NOMO-1 treated with DMSO at 0.1 percent for 48 hours (cell line): ENCODE results near the gene FBLN1.
"Not testable (repeated sequence)": the region's sequence is repeated elsewhere in the genome, so short reads cannot be mapped to it uniquely, and the experiment has no call there.

ENCODE experiments used
- DNase-seq: peaks from one replicate; lab custom pipeline; 2025; ENCODE audit not compliant: unreplicated experiment; lab: John Stamatoyannopoulos, UW

The FBLN1 gene

GRCh38 chr22:45476814-45477213, 25.9 kb upstream of the FBLN1 start:
- DNase-seq, result no peak

GRCh38 chr22:45477366-45478107, 25.1 kb upstream of the FBLN1 start:
- no peak for DNase-seq

- no peak for DNase-seq
These were observed 24.4 kb upstream of the FBLN1 start for GRCh38 chr22:45478108-45478771.

- DNase-seq, result no peak
These were observed 22.0 kb upstream of the FBLN1 start for GRCh38 chr22:45480717-45481116.

GRCh38 chr22:45481661-45482060, 21.0 kb upstream of the FBLN1 start:
- DNase-seq, result no peak

- DNase-seq, result no peak
These were observed 20.5 kb upstream of the FBLN1 start for GRCh38 chr22:45482169-45482568.

GRCh38 chr22:45483319-45483718, 19.4 kb upstream of the FBLN1 start:
- DNase-seq, result no peak

GRCh38 chr22:45483918-45484499, 18.7 kb upstream of the FBLN1 start:
- no peak for DNase-seq

GRCh38 chr22:45484742-45485141, 17.9 kb upstream of the FBLN1 start:
- DNase-seq, result no peak

- DNase-seq, result no peak
These were observed 17.4 kb upstream of the FBLN1 start for GRCh38 chr22:45485261-45485660.

GRCh38 chr22:45488764-45489370, 13.8 kb upstream of the FBLN1 start:
- no peak for DNase-seq

GRCh38 chr22:45490836-45491235, 11.8 kb upstream of the FBLN1 start:
- no peak for DNase-seq

- no peak for DNase-seq
These were observed 10.8 kb upstream of the FBLN1 start for GRCh38 chr22:45491841-45492240.

- no peak for DNase-seq
These were observed 9.4 kb upstream of the FBLN1 start for GRCh38 chr22:45493286-45493771.

GRCh38 chr22:45494306-45494705, 8.4 kb upstream of the FBLN1 start:
- not testable (repeated sequence) for DNase-seq

- DNase-seq, result not testable (repeated sequence)
These were observed 7.1 kb upstream of the FBLN1 start for GRCh38 chr22:45495616-45496015.

GRCh38 chr22:45496451-45496941, 6.2 kb upstream of the FBLN1 start:
- DNase-seq, result no peak

GRCh38 chr22:45497351-45498145, 5.1 kb upstream of the FBLN1 start:
- DNase-seq, result no peak

GRCh38 chr22:45499746-45500145, 2.9 kb upstream of the FBLN1 start:
- no peak for DNase-seq

- no peak for DNase-seq
These were observed 550 bp downstream of the FBLN1 start for GRCh38 chr22:45503050-45503815.
